Peyer's patch (tissue), 4 donors: ENCODE measurements around the gene NECTIN3. TPM values are rescaled to one million over a fixed set of nuclear protein-coding genes. Genes with fewer than 3 reads are reported as not detected.
A peak's percentile ranks its signal among the peaks of the same experiment; 100 is the strongest.

ENCODE experiments used
- DNase-seq, 3 donors: peaks; one replicate each; pipeline ENCODE4 v3.0.0-alpha.2; 2017 to 2019
- H3K27ac ChIP-seq, 4 donors: fragments of 200-600 bp; sonication (generic); one replicate each; pipeline ENCODE4 v1.5.1; 2016 to 2019
- H3K27me3 ChIP-seq, 2 donors: fragments of 200-600 bp; sonication (generic); one replicate each; pipeline ENCODE4 v1.5.1; 2019
- H3K36me3 ChIP-seq, 3 donors: fragments of 200-600 bp; sonication (generic); one replicate each; pipeline ENCODE4 v1.5.1; 2016 to 2019
- H3K4me1 ChIP-seq, 4 donors: fragments of 200-600 bp; sonication (generic); one replicate each; pipeline ENCODE4 v1.5.1; 2016 to 2019
- H3K4me3 ChIP-seq, 4 donors: fragments of 200-600 bp; sonication (generic); 1 replicate in 3 of 4; 2 replicates in 1 of 4; pipeline ENCODE4 v1.5.1; 2016 to 2019; ENCODE audit warnings: mild to moderate bottlenecking in 1 of 4
- H3K9me3 ChIP-seq, 4 donors: fragments of 200-600 bp; sonication (generic); one replicate each; pipeline ENCODE4 v1.5.1; 2016 to 2019; ENCODE audit warnings: mild to moderate bottlenecking in 1 of 4
- CTCF ChIP-seq, 6 experiments: fragments of 450-650 bp in 4 of 6; fragments of 200-600 bp in 2 of 6; sonication (generic) in 1 of 6; IDR thresholded peaks; one replicate each; pipeline ENCODE4 v1.5.1; 2017 to 2019; ENCODE audit warnings: antibody characterized with exemption in 6 of 6, mild to moderate bottlenecking in 3 of 6, moderate library complexity in 1 of 6
- POLR2A ChIP-seq, 2 donors: fragments of 450-650 bp; IDR thresholded peaks; one replicate each; pipeline ENCODE4 v1.5.1; 2017; ENCODE audit warnings: antibody characterized with exemption in 2 of 2, mild to moderate bottlenecking in 2 of 2, moderate library complexity in 2 of 2
- total RNA-seq, 4 donors: library from RNA; depleted of rRNA; stranded (reverse); fragments of >200 nt; gene quantifications; one replicate each; pipeline ENCODE4 v1.1.0, GENCODE V29; 2016

NECTIN3 gene
- total RNA-seq, 4 donors from 2014 or later: 28.1 to 57.1 (median 49.3) TPM

GRCh38 chr3:111200027-111200426 lies 128.4 kb downstream of the NECTIN3 start:
- H3K4me3 ChIP-seq: no peak overlapping the region
- no peaks in the 10 kb centered on the region for H3K27me3 ChIP-seq
- DNase-seq: no peak
- no peak overlapping the region for H3K27ac ChIP-seq
- no peaks in the 10 kb centered on the region for H3K9me3 ChIP-seq
- H3K36me3 ChIP-seq: peaks cover 0 to 5% (median 0%) of the 10 kb centered on the region in 3 donors
- no peak for TF ChIP-seq CTCF (IDR thresholded peaks at IDR 0.05)
- TF ChIP-seq POLR2A (IDR thresholded peaks at IDR 0.05): no peak
- H3K4me1 ChIP-seq: no peaks in the 10 kb centered on the region

GRCh38 chr3:111210003-111210711 lies 138.5 kb downstream of the NECTIN3 start:
- TF ChIP-seq CTCF (IDR thresholded peaks at IDR 0.05) (peak in 1 of 6 experiments; percentile 4), POLR2A (IDR thresholded peaks at IDR 0.05) (no peak)
- DNase-seq: no peak
- Histone ChIP-seq H3K4me1 (no peaks in the 10 kb centered on the region), H3K36me3 (no peaks in the 10 kb centered on the region), H3K27ac (no peak overlapping the region), H3K4me3 (no peak overlapping the region), H3K9me3 (no peaks in the 10 kb centered on the region), H3K27me3 (no peaks in the 10 kb centered on the region)

- no peaks in the 10 kb centered on the region for H3K27me3 ChIP-seq
- H3K4me3 ChIP-seq: no peak overlapping the region
- H3K27ac ChIP-seq: no peak overlapping the region
- H3K4me1 ChIP-seq: no peaks in the 10 kb centered on the region
- no peaks in the 10 kb centered on the region for H3K36me3 ChIP-seq
- DNase-seq: no peak
- TF ChIP-seq CTCF (IDR thresholded peaks at IDR 0.05) (no peak), POLR2A (IDR thresholded peaks at IDR 0.05) (no peak)
- no peaks in the 10 kb centered on the region for H3K9me3 ChIP-seq
Measured at GRCh38 chr3:111210866-111211564, 139.4 kb downstream of the NECTIN3 start.

GRCh38 chr3:111212511-111212910 lies 140.9 kb downstream of the NECTIN3 start:
- no peaks in the 10 kb centered on the region for H3K27me3 ChIP-seq
- no peak for TF ChIP-seq POLR2A (IDR thresholded peaks at IDR 0.05)
- TF ChIP-seq CTCF (IDR thresholded peaks at IDR 0.05): no peak
- H3K9me3 ChIP-seq: no peaks in the 10 kb centered on the region
- DNase-seq: no peak
- no peak overlapping the region for H3K27ac ChIP-seq
- no peaks in the 10 kb centered on the region for H3K4me1 ChIP-seq
- no peak overlapping the region for H3K4me3 ChIP-seq
- no peaks in the 10 kb centered on the region for H3K36me3 ChIP-seq

DNA sequence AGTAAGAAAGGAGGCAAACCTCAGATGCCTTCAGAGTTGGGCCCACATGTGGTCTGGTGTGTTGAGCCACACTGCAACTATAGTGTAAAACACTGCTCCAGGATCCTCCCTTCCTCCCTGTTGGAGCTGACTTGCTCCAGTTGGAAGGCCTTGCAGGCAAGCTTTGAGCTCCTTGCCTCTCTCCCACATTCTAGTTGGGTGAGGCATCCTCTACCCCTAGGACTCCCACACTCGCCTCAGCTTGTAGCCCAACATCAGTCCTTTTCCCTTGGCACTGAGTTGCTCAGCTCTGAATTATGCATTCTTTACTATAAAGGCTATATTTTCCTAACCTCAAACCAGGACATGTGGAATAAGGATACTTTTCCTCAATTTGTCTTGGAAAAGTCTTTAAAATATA lies 143.9 kb downstream of the NECTIN3 start:
- no peak for DNase-seq
- Histone ChIP-seq H3K27me3 (no peaks in the 10 kb centered on the region), H3K27ac (no peak overlapping the region), H3K36me3 (no peaks in the 10 kb centered on the region), H3K4me1 (no peaks in the 10 kb centered on the region), H3K4me3 (no peak overlapping the region), H3K9me3 (no peaks in the 10 kb centered on the region)
- TF ChIP-seq CTCF (IDR thresholded peaks at IDR 0.05): no peak
